ENCODE data around the gene GAB2.

The GAB2 gene

GRCh38 chr11:78381865-78382264 is 35.8 kb downstream of the GAB2 start:
- DNase-seq (ENCODE audit: low read depth), result no peak
- TF ChIP-seq CTCF (IDR thresholded peaks at IDR 0.05; ENCODE audit: low read depth, low read length, missing control alignments), result no peak
- H3K4me3 ChIP-seq (ENCODE audit: low read depth, low read length), result no peak overlapping the region

GRCh38 chr11:78380615-78381051 is 37.0 kb downstream of the GAB2 start:
- no peak for TF ChIP-seq CTCF (IDR thresholded peaks at IDR 0.05; ENCODE audit: low read depth, low read length, missing control alignments)
- DNase-seq (ENCODE audit: low read depth), result no peak
- H3K4me3 ChIP-seq (ENCODE audit: low read depth, low read length), result no peak overlapping the region

DNA sequence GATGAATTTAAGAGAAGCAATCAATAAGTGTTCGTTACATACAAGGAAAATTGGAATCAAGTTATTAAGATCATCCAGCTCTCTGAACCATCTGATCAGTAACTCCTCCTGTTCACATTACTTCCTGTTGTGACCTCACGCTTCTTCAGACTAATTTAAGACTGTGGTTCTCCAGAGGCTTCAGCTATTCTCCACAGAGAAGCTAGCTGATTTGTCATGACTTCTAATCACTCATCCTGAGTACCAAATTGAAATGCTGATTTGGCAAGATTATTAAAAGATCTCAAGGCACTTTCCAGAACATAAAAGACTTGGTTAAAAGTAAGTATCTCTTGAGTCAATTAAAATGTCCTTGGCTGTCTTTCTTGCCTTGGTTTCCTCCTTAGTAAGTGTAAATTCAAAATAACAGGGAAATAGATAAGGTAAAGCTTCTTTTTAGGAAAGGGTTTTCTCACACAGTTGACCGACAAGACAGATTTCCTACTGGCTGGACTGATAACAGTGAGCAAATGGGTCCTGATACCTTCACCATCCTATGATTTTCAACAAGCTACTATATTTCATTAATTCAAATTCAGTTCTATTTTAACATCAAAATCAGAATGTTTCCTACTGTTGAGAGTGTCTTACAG is 38.5 kb downstream of the GAB2 start:
- no peak for DNase-seq (ENCODE audit: low read depth)
- no peak overlapping the region for H3K4me3 ChIP-seq (ENCODE audit: low read depth, low read length)
- no peak for TF ChIP-seq CTCF (IDR thresholded peaks at IDR 0.05; ENCODE audit: low read depth, low read length, missing control alignments)

GRCh38 chr11:78377625-78378418 is 39.8 kb downstream of the GAB2 start:
- no peak for TF ChIP-seq CTCF (IDR thresholded peaks at IDR 0.05; ENCODE audit: low read depth, low read length, missing control alignments)
- H3K4me3 ChIP-seq (ENCODE audit: low read depth, low read length), result no peak overlapping the region
- no peak for DNase-seq (ENCODE audit: low read depth)

DNA sequence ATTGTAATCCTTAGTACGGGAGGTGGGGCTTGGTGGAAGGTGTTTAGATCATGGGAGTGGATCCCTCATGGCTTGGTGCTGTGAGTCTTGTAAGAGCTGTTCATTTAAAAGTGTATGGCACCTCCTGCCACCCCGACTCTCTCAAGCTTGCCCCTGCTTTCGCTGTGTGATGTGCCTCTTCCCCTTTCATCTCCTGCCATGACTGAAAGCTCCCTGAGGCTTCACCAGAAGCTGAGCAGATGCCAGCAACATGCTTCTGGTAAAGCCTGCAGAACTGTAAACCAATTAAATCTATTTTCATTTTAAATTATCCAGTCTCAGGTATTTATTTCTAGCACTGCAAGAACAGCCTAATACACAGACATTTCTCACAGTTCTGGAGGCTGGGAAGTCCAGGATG is 40.8 kb downstream of the GAB2 start:
- H3K4me3 ChIP-seq (ENCODE audit: low read depth, low read length), result no peak overlapping the region
- DNase-seq (ENCODE audit: low read depth), result no peak
- TF ChIP-seq CTCF (IDR thresholded peaks at IDR 0.05; ENCODE audit: low read depth, low read length, missing control alignments), result no peak

- H3K4me3 ChIP-seq (ENCODE audit: low read depth, low read length), result no peak overlapping the region
- TF ChIP-seq CTCF (IDR thresholded peaks at IDR 0.05; ENCODE audit: low read depth, low read length, missing control alignments), result no peak
- no peak for DNase-seq (ENCODE audit: low read depth)
These were observed 42.7 kb downstream of the GAB2 start for GRCh38 chr11:78374917-78375316.
